Activated naive CD4-positive, alpha-beta T cell treated with anti-CD3 and anti-CD28 coated beads, Interleukin-2, amount 50 U/mL, for 72 hours (primary cell): ENCODE data around the gene GORASP1. TPM values are rescaled to one million over a fixed set of nuclear protein-coding genes. Genes with fewer than 3 reads are reported as not detected.

Source experiments
- ATAC-seq, 2 donors: fragments of 150-1000 bp; cut with Tn5 transposase; 2 replicates each; pipeline ENCODE4 v1.10.0; 2021; ENCODE audit warnings: mild to moderate bottlenecking in 2 of 2, moderate library complexity in 2 of 2
- DNase-seq, 2 donors: peaks; one replicate each; pipeline ENCODE4 v3.0.0; 2021 to 2022; ENCODE audit warnings: low spot score in 2 of 2
- H3K27ac Mint-ChIP-seq, 2 donors: one replicate each; pipeline ENCODE4 v1.8.0; 2022; ENCODE audit warnings: mild to moderate bottlenecking in 2 of 2, mixed read lengths in 2 of 2
- H3K36me3 Mint-ChIP-seq, 2 donors: one replicate each; pipeline ENCODE4 v1.8.0; 2022; ENCODE audit warnings: mixed read lengths in 2 of 2
- H3K9me3 Mint-ChIP-seq, 2 donors: one replicate each; pipeline ENCODE4 v1.8.0; 2022; ENCODE audit warnings: mixed read lengths in 2 of 2
- total RNA-seq, 2 donors: library from RNA; stranded (reverse); gene quantifications; one replicate each; pipeline ENCODE4 v1.2.3, GENCODE V29; 2022

GORASP1 gene
- 10 to 100 TPM; 19.0 to 22.7 TPM for total RNA-seq

DNA sequence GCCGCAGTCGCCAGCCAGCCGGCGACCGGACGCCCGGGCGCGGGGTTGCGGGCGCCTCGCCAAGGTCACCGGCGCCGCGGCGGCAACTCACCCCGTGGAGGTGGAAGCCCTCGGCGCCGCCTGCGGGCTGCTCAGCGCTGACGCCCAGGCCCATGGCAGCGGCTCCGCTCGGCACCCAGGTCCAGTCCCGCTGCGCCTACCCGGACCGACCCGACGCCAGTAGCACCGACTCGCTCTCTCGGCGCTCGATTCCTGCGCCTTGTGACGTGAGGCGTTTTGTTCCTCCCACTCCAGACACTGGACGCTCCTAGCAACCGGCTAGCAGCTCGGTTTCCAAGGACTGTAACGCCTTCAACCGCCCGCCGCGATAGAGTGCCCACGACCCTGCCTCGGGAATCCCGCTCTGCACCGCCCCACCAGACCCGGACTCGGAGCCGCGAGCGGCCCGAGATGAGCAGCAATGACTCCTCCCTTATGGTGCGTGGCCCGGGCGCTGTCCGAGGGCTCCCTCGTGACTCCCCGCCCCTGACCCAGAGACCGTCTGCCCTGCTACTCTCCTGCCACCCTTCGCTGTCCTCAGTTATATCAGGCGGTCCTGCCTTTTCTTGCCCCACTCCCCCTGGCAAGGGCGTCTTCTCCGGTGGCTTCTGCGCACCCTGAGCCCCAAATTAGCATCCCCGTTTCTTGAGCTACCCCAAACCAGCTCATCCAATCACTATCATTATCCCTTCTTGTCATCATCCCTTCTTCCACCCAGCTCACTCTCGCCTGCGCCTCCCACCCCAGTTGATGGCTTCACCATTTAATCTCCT is at the start of gene GORASP1, which contains the start of gene TTC21A:
Gene GORASP1, minus strand, starts transcription at position 240 of the 812 bp plus-strand sequence. Its CDS starts 86 bp downstream, at position 154.
Gene TTC21A, plus strand, starts transcription at position 293 of the 812 bp plus-strand sequence. Its CDS starts 158 bp downstream, at position 451.
- peak in 1 of 2 donors; percentile 53 for DNase-seq
- ATAC-seq = peak; percentile 73 to 77

DNA sequence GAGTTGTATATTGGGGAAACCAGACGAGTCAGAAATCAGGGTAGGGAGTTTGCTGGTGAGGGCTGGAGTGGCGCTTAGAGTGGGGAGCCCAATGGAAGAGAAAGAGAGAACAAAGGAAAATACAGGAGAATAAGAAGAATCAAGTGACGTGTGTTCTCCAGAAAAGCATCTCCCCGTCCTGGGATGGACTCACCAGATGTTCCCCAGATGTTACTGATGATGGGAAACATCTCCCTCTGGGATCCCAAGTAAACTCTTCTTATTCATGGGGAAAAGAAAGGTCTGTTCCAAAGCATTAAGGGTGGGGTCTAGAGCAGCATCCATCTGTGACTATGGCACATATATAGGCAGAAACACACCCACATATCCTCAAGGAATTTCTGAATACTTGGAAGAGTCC is 49.0 kb upstream of the GORASP1 start:
- H3K36me3 Mint-ChIP-seq = peaks cover 14% of the 10 kb centered on the region in 2 donors
- no peak for ATAC-seq
- DNase-seq = no peak
- no peaks in the 10 kb centered on the region for H3K9me3 Mint-ChIP-seq
- H3K27ac Mint-ChIP-seq = no peak overlapping the region

More for the DNA sequence above, at the start of gene GORASP1, which contains the start of gene TTC21A:
- H3K27ac Mint-ChIP-seq = peak within 1 kb of the TSS; percentile 86 to 93
- H3K9me3 Mint-ChIP-seq = no peaks in the 10 kb centered on the region
- peaks cover 0 to 5% of the 10 kb centered on the region in 2 donors for H3K36me3 Mint-ChIP-seq

DNA sequence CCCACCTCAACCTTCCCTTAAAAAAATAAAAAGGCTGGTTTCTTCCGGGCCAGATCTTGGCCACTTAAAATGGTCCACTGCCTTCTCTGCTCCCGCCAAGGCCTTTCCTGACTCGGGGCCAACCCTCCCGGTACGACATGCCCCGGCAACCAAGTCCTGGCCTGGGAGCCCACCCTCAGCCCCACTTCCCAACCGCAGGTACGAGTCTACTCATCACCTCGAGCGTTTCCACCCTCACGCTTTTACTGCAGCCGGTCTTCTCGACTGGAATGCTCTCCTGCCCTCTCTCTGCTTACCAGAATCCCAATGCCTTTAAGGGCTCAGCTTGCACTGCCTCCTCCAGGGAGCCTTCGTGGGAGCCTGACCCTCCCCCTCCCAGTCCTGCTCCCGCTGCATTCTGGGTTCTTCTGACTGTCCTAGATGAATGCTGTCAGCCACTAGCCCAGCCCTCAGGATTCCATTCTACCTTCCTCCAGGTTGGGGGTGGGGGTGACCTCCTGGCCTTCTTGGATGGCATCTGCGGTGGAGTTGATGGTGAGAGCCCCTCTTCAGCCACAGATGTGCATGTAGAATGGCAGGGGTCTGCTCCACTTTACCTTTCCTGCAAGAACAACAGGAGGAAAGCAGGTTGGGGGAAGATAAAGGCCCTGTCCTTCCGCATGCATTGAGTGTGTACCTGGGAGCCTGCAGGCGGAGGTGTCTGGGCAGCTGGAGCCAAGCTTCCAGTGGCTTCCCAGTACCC is 47.0 kb upstream of the GORASP1 start:
- ATAC-seq (no peak), DNase-seq (no peak)
- Mint-ChIP-seq H3K36me3 (peaks cover 34% of the 10 kb centered on the region in 2 donors), H3K27ac (peak overlapping the region; percentile 89 to 93), H3K9me3 (no peaks in the 10 kb centered on the region)

DNA sequence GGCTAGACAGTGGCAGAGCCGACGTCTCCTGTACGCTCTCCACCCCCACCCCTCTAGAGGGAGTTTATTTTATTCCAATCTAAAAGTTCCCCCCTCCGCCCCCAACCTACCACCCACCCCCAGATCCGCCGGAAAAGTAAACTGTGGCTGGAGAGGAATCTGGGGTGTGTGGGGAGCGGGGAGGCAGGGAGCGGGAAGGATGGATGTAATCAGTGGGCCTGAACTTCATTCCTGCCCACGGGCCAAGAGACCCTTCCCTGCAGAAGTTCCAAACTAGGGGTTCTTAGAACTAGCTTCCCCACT is 46.5 kb upstream of the GORASP1 start:
- no peak for ATAC-seq
- Mint-ChIP-seq H3K27ac (peak overlapping the region; percentile 89 to 93), H3K9me3 (no peaks in the 10 kb centered on the region), H3K36me3 (peaks cover 39% of the 10 kb centered on the region in 2 donors)
- no peak for DNase-seq

DNA sequence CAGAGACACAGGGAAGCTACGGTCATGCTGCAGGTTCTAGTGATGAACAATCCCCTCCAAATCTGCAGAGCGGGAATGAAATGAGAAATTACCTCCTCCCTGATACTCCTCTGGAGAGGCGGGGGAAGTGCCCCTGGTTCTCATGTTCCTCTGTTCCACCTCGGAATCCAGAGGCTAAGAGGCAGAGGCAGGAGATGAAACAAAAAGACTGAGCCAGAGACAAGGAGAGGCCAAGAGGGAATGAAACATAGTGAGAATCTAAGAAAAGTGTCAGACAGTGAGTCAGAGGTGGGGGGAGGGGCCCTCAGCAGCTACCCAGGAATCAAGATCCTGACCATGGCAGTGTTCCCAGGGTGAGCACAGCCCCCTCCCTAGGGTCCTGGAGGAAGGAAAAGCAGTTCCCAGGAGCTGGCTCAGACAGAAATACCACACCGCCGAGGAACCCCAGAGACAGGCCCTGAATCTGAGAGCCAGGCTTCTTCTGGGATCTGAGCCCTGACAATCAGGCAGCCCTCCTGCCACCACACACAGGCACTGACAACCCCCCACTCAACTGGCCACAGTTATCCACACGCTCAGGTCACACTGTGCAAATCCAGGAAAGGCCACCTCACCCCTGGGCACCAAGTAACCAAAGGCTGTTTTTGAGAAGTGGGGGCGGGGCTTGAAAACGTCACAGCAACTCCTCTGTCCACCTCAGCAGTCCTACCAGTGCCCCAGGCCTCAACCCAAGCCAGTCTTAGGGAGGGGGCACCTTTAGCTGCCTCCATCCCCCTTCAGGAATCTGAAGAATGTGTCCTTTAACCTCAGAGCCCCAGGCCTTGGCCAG is 43.6 kb upstream of the GORASP1 start:
- DNase-seq (peak; percentile 60 to 78), ATAC-seq (peak in 1 of 2 donors; percentile 8)
- peaks cover 67 to 68% of the 10 kb centered on the region in 2 donors for H3K36me3 Mint-ChIP-seq
- H3K9me3 Mint-ChIP-seq = no peaks in the 10 kb centered on the region
- H3K27ac Mint-ChIP-seq = peak overlapping the region; percentile 96 to 98

DNA sequence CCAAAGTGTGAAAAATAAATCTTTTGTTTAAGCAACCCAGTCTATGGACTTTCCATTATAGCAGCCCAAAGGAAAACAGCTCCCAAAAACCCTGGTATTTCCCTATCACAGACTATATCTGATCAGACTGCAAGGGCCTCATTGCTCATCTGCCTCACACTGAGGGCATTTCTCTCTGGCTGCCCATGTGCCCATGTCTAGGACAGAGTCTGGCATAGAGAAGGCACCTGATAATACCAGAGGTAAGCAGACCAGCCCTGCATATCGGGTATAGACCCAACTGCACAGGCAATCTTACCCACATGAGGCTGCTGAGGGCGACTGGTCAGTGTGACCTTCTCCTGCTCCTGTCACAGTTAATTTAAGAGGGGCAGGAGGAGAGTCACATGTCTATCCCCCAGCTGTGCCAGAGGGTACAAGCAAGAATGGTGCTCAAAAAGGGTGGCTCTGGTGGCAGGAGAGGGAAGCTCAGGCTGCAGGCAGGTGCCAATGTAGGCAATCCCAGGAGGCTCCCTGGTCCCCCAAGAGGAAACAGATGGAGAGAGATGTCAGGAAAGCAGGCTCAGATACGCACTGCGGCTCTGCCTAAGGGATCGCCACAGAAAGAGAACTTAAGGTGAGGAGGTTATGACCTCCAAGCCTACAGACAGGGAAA is 42.8 kb upstream of the GORASP1 start:
- no peak for DNase-seq
- Mint-ChIP-seq H3K9me3 (no peaks in the 10 kb centered on the region), H3K36me3 (peaks cover 69 to 76% of the 10 kb centered on the region in 2 donors), H3K27ac (peak overlapping the region; percentile 96 to 98)
- no peak for ATAC-seq

DNA sequence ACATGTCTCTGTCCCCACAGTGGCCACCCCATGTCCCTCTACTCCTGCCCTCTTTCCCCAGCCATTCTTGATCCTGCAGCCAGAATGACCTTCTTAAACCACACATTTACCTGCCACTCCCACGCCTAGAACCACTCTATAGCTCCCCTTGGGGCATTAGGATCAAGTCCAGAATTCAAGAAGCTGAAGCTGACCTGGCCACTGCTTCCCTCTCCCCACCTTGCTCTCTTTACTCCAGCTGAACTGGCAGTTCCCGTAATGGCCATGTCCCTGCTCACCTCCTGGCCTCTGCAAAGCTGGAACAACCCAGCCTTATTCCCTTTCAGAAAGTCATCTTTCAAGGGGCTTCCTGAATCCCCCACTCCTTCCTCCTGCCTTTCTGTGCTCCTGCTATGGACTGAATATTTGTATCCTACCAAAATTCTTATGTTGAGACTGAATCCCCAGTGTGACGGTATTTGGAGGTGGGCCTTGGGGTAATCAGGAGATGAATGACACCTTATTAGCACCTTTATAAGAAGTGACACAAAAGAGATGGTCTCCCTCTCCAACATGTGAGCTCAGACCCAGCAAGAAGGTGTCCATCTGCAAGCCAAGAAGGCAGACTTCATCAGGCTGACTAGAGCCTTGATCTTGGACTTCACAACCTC is 42.2 kb upstream of the GORASP1 start:
- Mint-ChIP-seq H3K9me3 (no peaks in the 10 kb centered on the region), H3K36me3 (peaks cover 73 to 82% of the 10 kb centered on the region in 2 donors), H3K27ac (peak overlapping the region; percentile 96 to 98)
- ATAC-seq (no peak), DNase-seq (no peak)

DNA sequence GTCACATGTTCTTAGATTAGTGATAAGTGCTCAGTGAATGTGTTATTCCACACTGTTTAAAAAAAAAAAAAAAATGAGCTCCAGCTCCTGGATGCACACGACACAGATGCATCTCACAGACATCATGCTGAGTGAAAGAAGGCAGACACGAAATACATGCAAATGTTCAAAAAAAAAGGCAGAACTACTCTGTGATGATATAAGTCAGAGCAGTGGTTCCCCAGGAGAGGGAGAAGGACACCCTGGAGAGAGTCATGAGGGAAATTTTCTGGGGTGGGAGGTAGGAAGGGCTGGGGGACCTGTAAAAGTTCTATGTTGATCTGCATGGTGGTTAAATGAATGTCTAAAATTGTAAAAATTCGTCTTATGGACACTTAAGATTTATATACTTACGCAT is 41.6 kb upstream of the GORASP1 start:
- Mint-ChIP-seq H3K27ac (peak overlapping the region; percentile 96 to 98), H3K36me3 (peaks cover 79 to 86% of the 10 kb centered on the region in 2 donors), H3K9me3 (no peaks in the 10 kb centered on the region)
- ATAC-seq = no peak
- no peak for DNase-seq

DNA sequence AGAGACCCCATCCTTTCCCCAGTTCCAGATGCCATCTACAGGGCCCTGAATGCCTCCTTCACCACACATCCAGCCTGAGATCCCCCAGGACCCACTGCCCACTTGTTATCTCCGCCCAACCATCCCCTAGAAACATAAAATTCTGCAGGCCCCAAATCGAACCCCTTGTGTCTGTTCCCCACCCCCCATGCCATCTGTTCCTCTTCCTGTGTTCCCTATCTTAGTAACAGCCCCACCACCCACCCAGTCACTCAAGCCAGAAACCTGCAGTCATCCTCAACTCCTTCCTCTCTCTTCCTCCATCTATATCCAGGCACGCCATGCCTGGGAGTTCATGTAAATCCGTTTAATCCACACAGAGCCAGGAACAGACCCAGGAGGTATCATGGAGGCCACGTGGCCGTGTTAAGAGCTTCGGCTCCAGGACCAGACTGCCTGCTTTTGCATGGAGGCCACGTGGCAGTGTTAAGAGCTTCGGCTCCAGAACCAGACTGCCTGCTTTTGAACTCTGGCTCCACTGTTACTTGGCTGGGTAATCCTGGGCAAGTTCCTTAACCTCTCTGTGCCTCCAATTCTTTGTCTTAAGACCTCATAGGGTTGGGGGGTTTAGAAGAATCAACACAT is 41.1 kb upstream of the GORASP1 start:
- H3K9me3 Mint-ChIP-seq = no peaks in the 10 kb centered on the region
- ATAC-seq (no peak), DNase-seq (no peak)
- H3K36me3 Mint-ChIP-seq = peaks cover 84 to 86% of the 10 kb centered on the region in 2 donors
- peak overlapping the region; percentile 96 to 98 for H3K27ac Mint-ChIP-seq

DNA sequence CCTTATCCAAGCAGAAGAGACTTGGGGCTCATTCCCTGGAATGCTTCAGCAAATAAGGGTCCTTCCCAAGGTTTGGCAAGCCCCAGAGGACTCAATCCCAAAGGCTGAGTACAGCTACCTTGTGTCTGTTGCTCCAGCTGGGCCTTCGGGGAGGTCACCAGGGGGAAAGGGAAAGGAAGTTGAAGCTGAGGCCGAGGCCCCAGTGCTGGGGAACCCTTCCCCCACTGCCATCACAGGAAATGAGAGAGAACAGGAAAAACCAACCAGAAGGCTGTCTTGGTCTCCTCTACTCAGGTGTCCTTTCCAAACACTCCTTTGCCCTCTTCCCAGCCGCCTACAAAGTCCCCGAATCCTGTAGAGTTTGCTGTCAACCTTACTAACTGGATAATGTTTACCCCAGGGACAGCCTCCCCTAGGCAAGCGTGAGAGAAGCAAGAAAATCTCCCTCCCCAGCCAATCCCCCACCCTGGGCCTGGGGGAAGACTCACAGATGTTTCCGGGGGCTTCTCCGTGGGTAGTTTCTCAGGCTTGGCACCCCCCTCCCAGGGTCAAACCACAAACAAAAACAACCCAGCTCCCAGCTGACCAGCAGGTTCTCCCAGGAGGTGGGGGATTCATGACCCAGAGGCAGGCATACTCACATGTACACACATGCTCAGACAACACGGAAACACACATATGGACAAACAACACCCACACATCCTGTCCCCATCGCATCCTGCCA is 40.4 kb upstream of the GORASP1 start:
- DNase-seq = peak in 1 of 2 donors; percentile 53
- Mint-ChIP-seq H3K9me3 (no peaks in the 10 kb centered on the region), H3K36me3 (peaks cover 86 to 88% of the 10 kb centered on the region in 2 donors), H3K27ac (peak overlapping the region; percentile 96 to 98)
- no peak for ATAC-seq

DNA sequence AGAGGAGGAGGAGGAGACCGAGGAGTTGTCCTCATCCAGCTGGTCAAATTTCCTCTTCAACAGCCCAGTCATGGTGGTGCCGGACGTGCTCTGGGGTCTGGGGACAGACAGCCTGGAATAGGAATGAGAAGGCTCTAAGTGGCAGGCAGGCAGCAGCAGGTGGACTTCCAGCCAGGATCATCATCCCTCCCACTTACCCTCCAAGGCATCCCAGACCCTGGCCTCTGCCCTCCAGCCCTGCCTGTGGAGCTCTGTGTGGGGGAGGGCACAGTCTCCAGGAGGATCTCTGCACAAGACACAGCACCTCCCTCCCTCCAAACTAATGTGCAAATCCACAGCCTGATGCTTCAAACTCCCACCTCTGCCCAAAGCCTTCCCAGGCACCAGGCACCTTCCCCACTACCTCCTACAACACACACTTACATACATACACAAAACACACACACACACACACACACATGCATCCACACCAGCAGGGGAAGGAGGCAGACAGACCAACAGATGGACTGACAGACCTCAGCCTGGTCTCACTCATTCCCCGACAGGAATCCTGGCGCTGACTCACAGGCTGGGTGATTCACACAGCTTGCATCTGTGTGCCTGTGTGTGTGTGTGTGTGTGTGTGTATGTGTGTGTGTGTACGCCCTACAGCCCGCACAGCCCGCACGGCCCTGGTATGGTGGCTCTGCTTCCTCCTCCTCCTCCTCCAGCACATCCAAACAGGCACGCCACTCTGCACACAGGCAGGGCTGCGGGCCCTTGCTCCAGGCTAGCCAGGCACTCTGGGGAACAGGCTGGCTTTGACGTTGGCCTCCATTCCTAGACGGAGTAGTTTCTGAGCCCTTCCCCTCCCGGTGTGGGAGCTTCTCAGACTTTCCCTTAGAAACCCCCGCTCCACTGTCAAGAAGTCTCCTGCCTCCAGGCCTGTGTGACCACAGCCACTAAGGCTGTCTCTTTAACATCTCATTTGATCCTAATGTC is 39.5 kb upstream of the GORASP1 start:
- DNase-seq (peak; percentile 69 to 78), ATAC-seq (peak; percentile 68 to 69)
- H3K27ac Mint-ChIP-seq = peak overlapping the region; percentile 96 to 98
- no peaks in the 10 kb centered on the region for H3K9me3 Mint-ChIP-seq
- H3K36me3 Mint-ChIP-seq = peaks cover 83 to 86% of the 10 kb centered on the region in 2 donors

DNA sequence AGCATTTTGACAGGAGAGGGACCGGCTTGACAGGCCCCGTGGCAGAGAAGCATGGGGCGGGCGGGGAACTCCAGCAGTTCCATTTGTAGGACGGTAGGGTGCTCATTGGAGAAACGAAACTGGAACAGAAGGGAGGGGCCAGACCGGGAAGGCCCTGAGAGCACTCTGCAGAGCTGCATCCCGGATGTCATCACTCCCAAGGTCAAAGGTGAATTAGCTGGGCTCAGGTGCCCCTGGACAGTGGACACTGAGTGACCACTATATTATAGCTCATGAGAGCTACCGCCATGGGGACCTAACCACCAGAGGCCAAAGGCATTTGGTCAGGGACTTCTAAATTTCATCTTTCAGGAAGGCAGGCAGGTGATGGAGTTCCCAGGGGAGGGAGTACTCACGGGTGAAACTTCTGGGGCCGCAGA is 38.7 kb upstream of the GORASP1 start:
- ATAC-seq (no peak), DNase-seq (no peak)
- Mint-ChIP-seq H3K36me3 (peaks cover 77 to 81% of the 10 kb centered on the region in 2 donors), H3K27ac (peak overlapping the region; percentile 96 to 98), H3K9me3 (no peaks in the 10 kb centered on the region)

DNA sequence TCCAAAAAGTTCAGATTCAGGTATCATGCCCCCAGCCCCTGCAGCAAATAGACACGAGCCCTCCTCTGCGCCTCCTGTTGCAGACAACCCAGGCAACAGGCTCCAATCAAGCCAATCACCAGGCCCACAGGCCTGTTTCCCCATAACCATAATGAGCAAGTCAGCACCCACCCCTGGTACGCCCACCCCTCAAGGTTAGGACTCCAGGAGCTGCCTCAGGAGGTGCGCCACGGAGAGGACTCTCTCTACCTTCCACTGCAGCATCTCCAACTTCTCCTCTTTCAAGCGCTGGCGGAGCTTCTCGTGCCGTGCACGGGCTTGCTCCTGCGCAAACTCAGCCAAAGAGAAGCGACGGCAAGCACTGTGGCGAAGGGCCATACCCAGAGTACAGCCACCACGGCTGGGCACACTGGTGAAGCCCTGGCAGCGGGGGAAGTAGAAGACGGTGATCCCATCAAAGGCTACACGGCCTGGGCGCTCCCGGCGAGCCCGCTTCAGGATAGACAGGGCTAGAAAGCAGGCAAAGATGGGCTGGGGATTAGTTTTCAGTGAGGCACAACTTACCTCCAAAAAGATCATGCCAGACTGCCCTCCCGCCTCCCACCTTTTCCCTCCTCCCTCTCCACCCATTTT is 37.4 kb upstream of the GORASP1 start:
- ATAC-seq = no peak
- H3K36me3 Mint-ChIP-seq = peaks cover 65 to 69% of the 10 kb centered on the region in 2 donors

More for the DNA sequence above, 37.4 kb upstream of the GORASP1 start:
- Mint-ChIP-seq H3K9me3 (no peaks in the 10 kb centered on the region), H3K27ac (peak overlapping the region; percentile 62 to 85)
- no peak for DNase-seq
